ENCODE results near the gene DCBLD2. TPM values are rescaled to one million over a fixed set of nuclear protein-coding genes. Genes with fewer than 3 reads are reported as not detected.

The DCBLD2 gene, protein sequence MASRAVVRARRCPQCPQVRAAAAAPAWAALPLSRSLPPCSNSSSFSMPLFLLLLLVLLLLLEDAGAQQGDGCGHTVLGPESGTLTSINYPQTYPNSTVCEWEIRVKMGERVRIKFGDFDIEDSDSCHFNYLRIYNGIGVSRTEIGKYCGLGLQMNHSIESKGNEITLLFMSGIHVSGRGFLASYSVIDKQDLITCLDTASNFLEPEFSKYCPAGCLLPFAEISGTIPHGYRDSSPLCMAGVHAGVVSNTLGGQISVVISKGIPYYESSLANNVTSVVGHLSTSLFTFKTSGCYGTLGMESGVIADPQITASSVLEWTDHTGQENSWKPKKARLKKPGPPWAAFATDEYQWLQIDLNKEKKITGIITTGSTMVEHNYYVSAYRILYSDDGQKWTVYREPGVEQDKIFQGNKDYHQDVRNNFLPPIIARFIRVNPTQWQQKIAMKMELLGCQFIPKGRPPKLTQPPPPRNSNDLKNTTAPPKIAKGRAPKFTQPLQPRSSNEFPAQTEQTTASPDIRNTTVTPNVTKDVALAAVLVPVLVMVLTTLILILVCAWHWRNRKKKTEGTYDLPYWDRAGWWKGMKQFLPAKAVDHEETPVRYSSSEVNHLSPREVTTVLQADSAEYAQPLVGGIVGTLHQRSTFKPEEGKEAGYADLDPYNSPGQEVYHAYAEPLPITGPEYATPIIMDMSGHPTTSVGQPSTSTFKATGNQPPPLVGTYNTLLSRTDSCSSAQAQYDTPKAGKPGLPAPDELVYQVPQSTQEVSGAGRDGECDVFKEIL
- total RNA-seq (2021), result 47.5 and 48.0 TPM in 2 replicates
- long read RNA-seq, partial matches to known transcripts, result 6 of 23 reads
- long read RNA-seq, other reads (novel, unspliced or antisense), result 16 of 23 reads

DNA sequence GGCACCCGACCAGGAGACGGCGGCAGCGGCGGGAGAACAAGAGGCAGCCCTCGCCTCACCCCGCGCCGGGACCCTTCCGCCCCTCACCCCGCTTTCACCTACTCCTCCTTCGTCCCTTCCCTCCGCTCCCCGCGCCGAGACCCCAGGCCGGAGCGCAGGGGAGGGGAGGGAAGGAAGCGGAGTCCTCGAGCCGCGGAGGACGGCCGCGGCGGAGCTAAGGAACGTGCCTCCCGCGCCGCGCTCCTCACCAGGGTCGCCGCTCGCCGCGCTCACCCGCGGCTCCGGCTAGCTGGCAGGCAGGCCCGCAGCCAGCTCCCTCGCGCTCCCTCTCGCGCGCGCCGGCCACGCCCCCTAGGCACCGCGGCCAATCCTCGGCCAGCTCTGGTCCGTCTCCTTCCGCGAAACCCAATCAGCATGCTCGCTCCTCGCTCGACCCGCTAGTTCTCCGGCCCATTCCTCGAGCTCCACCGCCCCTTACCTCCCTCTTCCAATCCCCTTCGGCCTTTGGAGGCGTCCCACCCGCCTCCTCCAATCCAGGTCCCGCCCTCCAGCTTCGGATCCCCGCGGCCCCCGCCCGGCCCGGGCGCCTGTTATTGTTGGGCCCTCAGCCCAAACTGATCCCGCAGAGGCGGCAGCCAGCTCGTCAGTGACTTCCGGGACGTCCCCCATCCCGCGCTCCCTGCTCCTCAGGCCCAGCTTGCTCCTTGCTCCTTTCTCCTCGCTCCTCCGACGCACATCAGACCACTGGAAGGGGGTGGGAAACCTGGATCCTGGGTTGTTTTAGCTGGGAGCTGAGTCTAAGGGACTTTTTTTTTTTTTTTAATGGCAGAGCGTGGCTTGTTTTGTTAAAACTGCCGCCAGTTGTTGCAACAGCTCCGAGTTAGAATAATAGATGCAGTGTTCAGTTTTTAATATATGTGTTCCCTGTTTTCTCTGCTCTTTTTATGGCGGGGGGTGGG lies at the start of gene DCBLD2:
Gene DCBLD2, minus strand, starts transcription at position 304 of the 959 bp plus-strand sequence. CDS start 369 bp downstream, outside the sequence.
- H2BK12ac ChIP-seq (ENCODE audit: insufficient read length, low read depth, low read length), result no peak within 1 kb of the TSS
- TF ChIP-seq, protein P1, sequence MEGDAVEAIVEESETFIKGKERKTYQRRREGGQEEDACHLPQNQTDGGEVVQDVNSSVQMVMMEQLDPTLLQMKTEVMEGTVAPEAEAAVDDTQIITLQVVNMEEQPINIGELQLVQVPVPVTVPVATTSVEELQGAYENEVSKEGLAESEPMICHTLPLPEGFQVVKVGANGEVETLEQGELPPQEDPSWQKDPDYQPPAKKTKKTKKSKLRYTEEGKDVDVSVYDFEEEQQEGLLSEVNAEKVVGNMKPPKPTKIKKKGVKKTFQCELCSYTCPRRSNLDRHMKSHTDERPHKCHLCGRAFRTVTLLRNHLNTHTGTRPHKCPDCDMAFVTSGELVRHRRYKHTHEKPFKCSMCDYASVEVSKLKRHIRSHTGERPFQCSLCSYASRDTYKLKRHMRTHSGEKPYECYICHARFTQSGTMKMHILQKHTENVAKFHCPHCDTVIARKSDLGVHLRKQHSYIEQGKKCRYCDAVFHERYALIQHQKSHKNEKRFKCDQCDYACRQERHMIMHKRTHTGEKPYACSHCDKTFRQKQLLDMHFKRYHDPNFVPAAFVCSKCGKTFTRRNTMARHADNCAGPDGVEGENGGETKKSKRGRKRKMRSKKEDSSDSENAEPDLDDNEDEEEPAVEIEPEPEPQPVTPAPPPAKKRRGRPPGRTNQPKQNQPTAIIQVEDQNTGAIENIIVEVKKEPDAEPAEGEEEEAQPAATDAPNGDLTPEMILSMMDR (conservative IDR thresholded peaks at IDR 0.05), result no peak
- no peak within 1 kb of the TSS for H3T11ph ChIP-seq (ENCODE audit: low read length)
- Mint-ChIP-seq H3K4me1 (peaks cover 21 to 27% of the 10 kb centered on the region in 2 experiments), H3K27me3 (ENCODE audit: low read depth) (no peaks in the 10 kb centered on the region), H3K4me3 (peak within 1 kb of the TSS; percentile 95 to 96), H3K9me3 (no peaks in the 10 kb centered on the region; a peak in 1 of 5 replicates), H3K36me3 (ENCODE audit: insufficient read depth in 1 of 3, low read depth in 3 of 3) (no peaks in the 10 kb centered on the region; a peak in 2 of 7 replicates), H3K27ac (peak within 1 kb of the TSS; percentile 83 to 96 (median 95))
- H3K27me3 ChIP-seq (ENCODE audit: insufficient read depth, low read length), result no peaks in the 10 kb centered on the region
- no peak within 1 kb of the TSS for H4K5ac ChIP-seq (ENCODE audit: insufficient read length, low read depth, low read length)
- H3K27ac ChIP-seq (ENCODE audit: insufficient read length, low read depth, low read length), result peak within 1 kb of the TSS; percentile 72
- no peaks in the 10 kb centered on the region for H3K23me2 ChIP-seq (ENCODE audit: insufficient read length, low read depth, low read length, poor library complexity, severe bottlenecking)
- H4K8ac ChIP-seq (replicated peaks; ENCODE audit: insufficient read length, low read depth, low read length), result no peak within 1 kb of the TSS
- H2AFZ ChIP-seq (ENCODE audit: low read length), result no peak within 1 kb of the TSS
- peak within 1 kb of the TSS; percentile 93 for H3K14ac ChIP-seq (ENCODE audit: insufficient read depth, low read length)
- H3K23ac ChIP-seq (ENCODE audit: insufficient read length, low read depth, low read length), result no peak within 1 kb of the TSS
- peak; percentile 99 for DNase-seq
- H2BK20ac ChIP-seq (ENCODE audit: low read depth, low read length, poor library complexity, severe bottlenecking), result no peak within 1 kb of the TSS
- peaks cover 2% of the 10 kb centered on the region; the same call in 1 of the 2 replicates for H3K79me2 ChIP-seq (ENCODE audit: insufficient read depth, low read length)
- H3K4me2 ChIP-seq (ENCODE audit: insufficient read depth, insufficient read length, low read length), result peak within 1 kb of the TSS; percentile 90
- no peak within 1 kb of the TSS for H2AK5ac ChIP-seq (ENCODE audit: insufficient read length, low read length)
- no peak within 1 kb of the TSS for H2BK5ac ChIP-seq (ENCODE audit: insufficient read length, low read length)
- peak within 1 kb of the TSS; percentile 84 for H3K9ac ChIP-seq (ENCODE audit: extremely low read depth, insufficient read length, low read length)
- 0 out of 2 replicates have a peak, but pooled peaks cover 2% of the 10 kb centered on the region for H3K4me1 ChIP-seq (ENCODE audit: insufficient read depth, low read length)
- H2BK120ac ChIP-seq (ENCODE audit: low read depth, low read length, poor library complexity, severe bottlenecking), result no peak within 1 kb of the TSS
- H3K4ac ChIP-seq (ENCODE audit: low read depth, low read length), result no peak within 1 kb of the TSS
- no peaks in the 10 kb centered on the region for H3K79me1 ChIP-seq (ENCODE audit: insufficient read depth, low read depth, low read length, poor library complexity, severe bottlenecking)
- H3K18ac ChIP-seq (ENCODE audit: insufficient read length, low read depth, low read length), result peak within 1 kb of the TSS; percentile 96
- H2BK15ac ChIP-seq (ENCODE audit: low read depth, low read length), result no peak within 1 kb of the TSS
- no peak within 1 kb of the TSS for H4K91ac ChIP-seq (ENCODE audit: insufficient read length, low read depth, low read length)
- no peaks in the 10 kb centered on the region for H4K20me1 ChIP-seq (ENCODE audit: control insufficient read depth, insufficient read depth, insufficient read length)
- WGBS (ENCODE audit: extremely low coverage, insufficient read length, low lambda C conversion rate), result no CpG with 5 or more reads among the region's 86 CpGs
- H3K56ac ChIP-seq (ENCODE audit: insufficient read length, low read depth, low read length), result no peak within 1 kb of the TSS
- H3K9me3 ChIP-seq (ENCODE audit: control insufficient read depth, low read depth, low read length), result no peaks in the 10 kb centered on the region
